ENCODE data around the gene HACD3. TPM values are rescaled to one million over a fixed set of nuclear protein-coding genes. Genes with fewer than 3 reads are reported as not detected.

Gene HACD3
- total RNA-seq, 1 experiment from 2014 or later: 87.2 TPM

DNA sequence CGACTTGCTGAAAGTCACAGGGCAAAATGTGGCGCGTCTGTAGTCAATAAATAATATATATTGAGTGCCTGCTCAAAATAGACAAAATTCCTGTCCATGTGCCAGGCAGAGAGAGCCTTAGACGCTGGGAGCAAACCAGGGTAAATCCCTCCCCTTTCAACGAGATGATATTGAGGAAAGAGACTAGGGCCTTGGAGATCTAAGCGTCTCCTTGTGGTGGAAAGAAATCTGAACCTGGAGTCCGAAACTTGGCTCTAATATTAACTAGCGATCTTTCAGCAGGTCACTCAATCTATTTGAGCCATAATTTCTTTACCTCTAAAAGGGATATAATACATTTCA is 12.4 kb upstream of the HACD3 start:
- Histone ChIP-seq H3K9me3 (ENCODE audit: low read length) (no peaks in the 10 kb centered on the region), H3K9me2 (replicated peaks; ENCODE audit: insufficient read depth, low read length) (no peaks in the 10 kb centered on the region), H3K36me3 (ENCODE audit: insufficient read depth, low read length) (peaks cover 13% of the 10 kb centered on the region; the same call in 1 of the 2 replicates), H4K20me1 (ENCODE audit: insufficient read depth, low read depth, low read length) (peaks cover 15% of the 10 kb centered on the region), H3K79me2 (ENCODE audit: low read length) (peaks cover 43% of the 10 kb centered on the region), H3K27ac (ENCODE audit: low read length) (no peak overlapping the region; the same call in 1 of the 2 replicates), H3K4me1 (ENCODE audit: low read length) (peaks cover 43% of the 10 kb centered on the region), H2AFZ (ENCODE audit: low read length) (peak overlapping the region; percentile 41; the same call in 1 of the 2 replicates), H3K9ac (ENCODE audit: low read length) (peak overlapping the region; percentile 97), H3K4me2 (ENCODE audit: low read depth, low read length, poor library complexity, severe bottlenecking) (peak overlapping the region; percentile 97), H3K4me3 (ENCODE audit: low read length) (peak overlapping the region; percentile 94), H3K27me3 (ENCODE audit: low read length) (no peaks in the 10 kb centered on the region)
- no peak for DNase-seq

DNA sequence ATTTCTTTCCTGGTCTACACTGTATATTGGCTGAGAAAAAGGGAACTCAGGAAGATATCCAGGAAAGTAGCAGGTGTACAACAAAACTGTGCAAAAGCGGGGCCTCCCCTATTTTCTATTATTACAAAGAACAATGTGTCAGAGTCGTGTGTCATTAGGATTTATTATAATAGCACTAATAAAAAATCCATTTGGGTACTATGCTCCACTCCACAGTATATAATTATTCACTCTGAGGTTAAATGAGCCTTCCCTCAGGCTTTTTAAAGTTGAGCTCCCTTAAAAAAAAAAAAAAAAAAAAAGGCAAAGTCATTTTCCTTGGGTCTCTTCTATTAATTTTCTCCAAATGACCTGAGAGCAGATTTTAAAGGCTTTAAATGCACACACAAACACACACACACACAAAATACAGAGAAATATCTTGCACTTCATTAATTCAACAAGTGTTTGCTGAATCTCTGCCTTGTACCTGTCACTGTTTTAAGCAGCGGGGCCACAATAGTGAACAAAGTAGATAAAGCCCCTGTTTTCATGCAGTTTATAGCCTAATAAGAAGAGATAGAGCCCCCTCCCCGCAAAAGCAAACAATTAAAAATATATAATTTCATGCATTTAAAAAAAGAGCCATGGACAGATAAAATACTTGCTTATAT is 11.5 kb upstream of the HACD3 start:
- peak; percentile 37 for DNase-seq
- peak overlapping the region; percentile 75 for H3K4me2 ChIP-seq (ENCODE audit: low read depth, low read length, poor library complexity, severe bottlenecking)

DNA sequence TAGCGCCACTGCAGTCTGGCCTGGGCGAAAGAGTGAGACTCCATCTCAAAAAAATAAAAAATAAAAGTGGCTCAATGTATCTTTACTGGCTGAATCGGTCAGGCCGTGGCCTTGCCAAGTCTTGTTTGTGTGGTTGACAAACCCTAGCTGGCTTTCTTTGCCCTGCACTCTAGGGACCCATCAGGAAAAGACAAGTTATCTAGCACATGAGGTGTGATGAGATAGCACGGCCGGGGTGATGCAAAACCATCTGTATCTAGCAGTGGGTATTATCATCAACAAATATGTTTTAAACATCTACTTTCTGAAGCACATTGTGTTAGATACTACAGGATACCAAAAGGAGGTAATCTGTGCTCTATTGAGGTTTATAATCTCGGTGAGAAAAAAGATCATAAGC is 8.9 kb upstream of the HACD3 start:
- Histone ChIP-seq H3K4me2 (ENCODE audit: low read depth, low read length, poor library complexity, severe bottlenecking) (no peak overlapping the region), H4K20me1 (ENCODE audit: insufficient read depth, low read depth, low read length) (peaks cover 6% of the 10 kb centered on the region), H3K4me1 (ENCODE audit: low read length) (peaks cover 31% of the 10 kb centered on the region), H3K9me2 (replicated peaks; ENCODE audit: insufficient read depth, low read length) (no peaks in the 10 kb centered on the region), H3K27ac (ENCODE audit: low read length) (no peak overlapping the region), H3K27me3 (ENCODE audit: low read length) (no peaks in the 10 kb centered on the region), H3K9me3 (ENCODE audit: low read length) (no peaks in the 10 kb centered on the region), H3K36me3 (ENCODE audit: insufficient read depth, low read length) (no peaks in the 10 kb centered on the region), H2AFZ (ENCODE audit: low read length) (no peak overlapping the region), H3K4me3 (ENCODE audit: low read length) (no peak overlapping the region), H3K9ac (ENCODE audit: low read length) (no peak overlapping the region), H3K79me2 (ENCODE audit: low read length) (peaks cover 11% of the 10 kb centered on the region)
- peak; percentile 28 for DNase-seq

More for the DNA sequence above, 11.5 kb upstream of the HACD3 start:
- H3K9me3 ChIP-seq (ENCODE audit: low read length): no peaks in the 10 kb centered on the region
- no peak overlapping the region for H3K4me3 ChIP-seq (ENCODE audit: low read length)
- peaks cover 43% of the 10 kb centered on the region for H3K4me1 ChIP-seq (ENCODE audit: low read length)
- H4K20me1 ChIP-seq (ENCODE audit: insufficient read depth, low read depth, low read length): peaks cover 15% of the 10 kb centered on the region
- no peaks in the 10 kb centered on the region for H3K9me2 ChIP-seq (replicated peaks; ENCODE audit: insufficient read depth, low read length)
- no peaks in the 10 kb centered on the region for H3K27me3 ChIP-seq (ENCODE audit: low read length)
- H2AFZ ChIP-seq (ENCODE audit: low read length): no peak overlapping the region
- peaks cover 37% of the 10 kb centered on the region for H3K79me2 ChIP-seq (ENCODE audit: low read length)
- H3K9ac ChIP-seq (ENCODE audit: low read length): no peak overlapping the region
- peaks cover 11% of the 10 kb centered on the region; the same call in 1 of the 2 replicates for H3K36me3 ChIP-seq (ENCODE audit: insufficient read depth, low read length)
- H3K27ac ChIP-seq (ENCODE audit: low read length): peak overlapping the region; percentile 70

DNA sequence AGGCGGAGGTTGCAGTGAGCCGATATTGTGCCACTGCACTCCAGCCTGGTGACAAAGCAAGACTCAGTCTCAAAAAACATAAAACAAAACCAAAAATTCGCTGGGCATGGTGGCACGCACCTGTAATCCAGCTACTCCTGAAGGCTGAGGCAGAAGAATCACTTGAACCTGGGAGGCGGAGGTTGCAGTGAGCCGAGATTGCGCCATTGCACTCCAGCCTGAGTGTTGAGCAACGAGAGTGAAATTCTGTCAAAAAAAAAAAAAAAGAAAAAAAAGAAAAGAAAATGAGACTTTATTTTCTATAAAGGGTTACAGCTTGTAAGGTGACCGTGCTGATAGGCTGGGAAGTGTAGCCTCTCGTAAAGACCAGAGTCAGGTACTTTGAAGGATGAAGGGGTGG is 6.0 kb upstream of the HACD3 start:
- Histone ChIP-seq H3K4me1 (ENCODE audit: low read length) (peaks cover 13% of the 10 kb centered on the region), H3K79me2 (ENCODE audit: low read length) (no peaks in the 10 kb centered on the region), H2AFZ (ENCODE audit: low read length) (no peak overlapping the region), H3K27me3 (ENCODE audit: low read length) (no peaks in the 10 kb centered on the region), H3K36me3 (ENCODE audit: insufficient read depth, low read length) (no peaks in the 10 kb centered on the region), H4K20me1 (ENCODE audit: insufficient read depth, low read depth, low read length) (no peaks in the 10 kb centered on the region), H3K4me3 (ENCODE audit: low read length) (no peak overlapping the region), H3K9ac (ENCODE audit: low read length) (no peak overlapping the region), H3K9me2 (replicated peaks; ENCODE audit: insufficient read depth, low read length) (no peaks in the 10 kb centered on the region), H3K9me3 (ENCODE audit: low read length) (no peaks in the 10 kb centered on the region), H3K27ac (ENCODE audit: low read length) (no peak overlapping the region), H3K4me2 (ENCODE audit: low read depth, low read length, poor library complexity, severe bottlenecking) (no peak overlapping the region)
- no peak for DNase-seq

DNA sequence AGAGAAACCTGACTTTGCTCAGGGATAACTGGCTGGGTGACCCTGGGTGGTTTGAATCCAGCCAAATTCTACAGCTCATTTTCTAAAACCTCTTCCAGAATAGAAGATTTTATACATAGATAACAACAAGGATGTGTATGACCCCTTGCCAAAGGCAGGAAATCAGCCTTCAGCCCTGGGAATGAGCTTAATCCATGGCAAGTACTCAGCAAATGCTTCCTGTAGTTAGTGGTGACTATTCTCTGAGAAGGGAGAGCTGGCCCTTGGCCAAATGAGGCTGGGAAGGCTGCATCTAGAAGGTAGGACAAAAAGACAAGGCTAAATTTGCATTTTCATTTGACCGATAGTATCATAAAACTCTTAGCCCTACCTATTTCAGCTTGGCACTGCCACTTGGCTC is 4.6 kb upstream of the HACD3 start:
- peaks cover 7% of the 10 kb centered on the region for H3K79me2 ChIP-seq (ENCODE audit: low read length)
- no peak overlapping the region for H3K27ac ChIP-seq (ENCODE audit: low read length)
- H3K4me2 ChIP-seq (ENCODE audit: low read depth, low read length, poor library complexity, severe bottlenecking): no peak overlapping the region
- H3K9me2 ChIP-seq (replicated peaks; ENCODE audit: insufficient read depth, low read length): no peaks in the 10 kb centered on the region
- DNase-seq: no peak
- peaks cover 7% of the 10 kb centered on the region for H3K4me1 ChIP-seq (ENCODE audit: low read length)
- no peak overlapping the region for H3K9ac ChIP-seq (ENCODE audit: low read length)
- no peak overlapping the region for H3K4me3 ChIP-seq (ENCODE audit: low read length)
- H3K27me3 ChIP-seq (ENCODE audit: low read length): no peaks in the 10 kb centered on the region
- H4K20me1 ChIP-seq (ENCODE audit: insufficient read depth, low read depth, low read length): no peaks in the 10 kb centered on the region
- H2AFZ ChIP-seq (ENCODE audit: low read length): no peak overlapping the region
- no peaks in the 10 kb centered on the region for H3K9me3 ChIP-seq (ENCODE audit: low read length)
- no peaks in the 10 kb centered on the region for H3K36me3 ChIP-seq (ENCODE audit: insufficient read depth, low read length)

DNA sequence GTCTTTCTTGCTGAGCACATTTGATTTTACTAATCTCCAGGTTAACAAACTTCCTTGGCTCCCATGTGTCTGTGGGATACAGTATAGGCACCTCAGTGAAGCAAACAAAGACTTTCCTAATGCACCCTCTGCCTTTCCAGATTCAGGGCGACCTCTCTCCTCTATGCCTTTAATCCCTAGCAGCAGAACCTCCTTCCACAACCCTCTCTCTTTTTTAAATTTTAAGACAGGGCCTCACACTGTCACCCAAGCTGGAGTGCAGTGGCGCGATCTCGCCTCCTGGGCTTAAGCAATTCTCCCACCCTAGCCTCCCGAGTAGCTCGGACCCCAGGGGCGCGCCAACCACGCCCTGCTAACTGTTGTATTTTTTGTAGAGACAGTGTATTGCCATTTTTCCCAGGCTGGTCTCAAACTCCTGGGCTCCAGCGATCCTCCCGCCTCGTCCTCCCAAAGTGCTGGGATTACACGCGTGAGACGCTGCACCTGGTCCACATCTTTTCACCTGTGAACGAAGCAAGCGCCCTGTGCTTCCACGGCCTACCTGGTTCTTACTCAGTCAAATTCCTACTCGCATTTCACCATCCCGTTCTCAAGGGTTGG is 1.7 kb upstream of the HACD3 start:
- no peaks in the 10 kb centered on the region for H3K27me3 ChIP-seq (ENCODE audit: low read length)
- no peak overlapping the region for H2AFZ ChIP-seq (ENCODE audit: low read length)
- H3K4me3 ChIP-seq (ENCODE audit: low read length): no peak overlapping the region
- 0 out of 2 replicates have a peak, but pooled peaks cover 4% of the 10 kb centered on the region for H3K36me3 ChIP-seq (ENCODE audit: insufficient read depth, low read length)
- H3K27ac ChIP-seq (ENCODE audit: low read length): no peak overlapping the region
- no peaks in the 10 kb centered on the region for H3K9me2 ChIP-seq (replicated peaks; ENCODE audit: insufficient read depth, low read length)
- no peak overlapping the region for H3K4me2 ChIP-seq (ENCODE audit: low read depth, low read length, poor library complexity, severe bottlenecking)
- H3K79me2 ChIP-seq (ENCODE audit: low read length): peaks cover 36% of the 10 kb centered on the region
- no peak overlapping the region for H3K9ac ChIP-seq (ENCODE audit: low read length)
- peak; percentile 40 for DNase-seq
- H3K9me3 ChIP-seq (ENCODE audit: low read length): no peaks in the 10 kb centered on the region
- H4K20me1 ChIP-seq (ENCODE audit: insufficient read depth, low read depth, low read length): peaks cover 15% of the 10 kb centered on the region; the same call in 1 of the 2 replicates
- peaks cover 31% of the 10 kb centered on the region for H3K4me1 ChIP-seq (ENCODE audit: low read length)

DNA sequence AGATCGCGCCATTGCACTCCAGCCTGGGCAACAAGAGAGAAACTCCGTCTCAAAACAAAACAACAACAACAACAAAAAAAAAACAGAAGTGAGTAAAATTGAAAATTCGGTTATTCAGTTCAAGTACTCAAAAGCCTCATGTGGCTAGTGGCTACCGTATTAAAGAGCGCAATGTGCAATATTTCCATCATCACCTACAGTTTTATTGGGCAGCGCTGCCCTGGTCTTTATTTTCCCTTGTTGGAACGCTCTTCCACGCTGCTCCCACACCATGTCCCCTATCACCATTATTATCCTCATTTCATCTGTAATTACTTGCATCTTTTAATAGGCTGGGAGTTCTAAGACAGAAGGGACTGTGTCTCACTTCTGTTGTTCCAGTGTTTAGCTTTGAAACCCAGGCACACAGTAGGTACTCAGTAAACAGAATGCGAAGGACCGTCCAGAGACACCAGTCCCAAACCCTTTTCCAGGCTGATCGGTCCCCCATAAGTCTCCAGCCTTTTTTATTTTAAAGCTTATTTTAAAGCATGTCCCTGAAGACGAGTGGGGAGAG is 423 bp upstream of the HACD3 start:
- peak overlapping the region; percentile 99 for H3K4me3 ChIP-seq (ENCODE audit: low read length)
- H3K79me2 ChIP-seq (ENCODE audit: low read length): peaks cover 49% of the 10 kb centered on the region
- no peaks in the 10 kb centered on the region for H3K9me3 ChIP-seq (ENCODE audit: low read length)
- peak overlapping the region; percentile 100 for H3K9ac ChIP-seq (ENCODE audit: low read length)
- no peaks in the 10 kb centered on the region for H3K27me3 ChIP-seq (ENCODE audit: low read length)
- no peak overlapping the region; the same call in 1 of the 2 replicates for H3K27ac ChIP-seq (ENCODE audit: low read length)
- peak overlapping the region; percentile 99 for H2AFZ ChIP-seq (ENCODE audit: low read length)
- H3K9me2 ChIP-seq (replicated peaks; ENCODE audit: insufficient read depth, low read length): no peaks in the 10 kb centered on the region
- H3K4me1 ChIP-seq (ENCODE audit: low read length): peaks cover 40% of the 10 kb centered on the region
- H4K20me1 ChIP-seq (ENCODE audit: insufficient read depth, low read depth, low read length): peaks cover 19% of the 10 kb centered on the region; the same call in 1 of the 2 replicates
- H3K36me3 ChIP-seq (ENCODE audit: insufficient read depth, low read length): peaks cover 11% of the 10 kb centered on the region; the same call in 1 of the 2 replicates
- H3K4me2 ChIP-seq (ENCODE audit: low read depth, low read length, poor library complexity, severe bottlenecking): peak overlapping the region; percentile 81
- DNase-seq: no peak

DNA sequence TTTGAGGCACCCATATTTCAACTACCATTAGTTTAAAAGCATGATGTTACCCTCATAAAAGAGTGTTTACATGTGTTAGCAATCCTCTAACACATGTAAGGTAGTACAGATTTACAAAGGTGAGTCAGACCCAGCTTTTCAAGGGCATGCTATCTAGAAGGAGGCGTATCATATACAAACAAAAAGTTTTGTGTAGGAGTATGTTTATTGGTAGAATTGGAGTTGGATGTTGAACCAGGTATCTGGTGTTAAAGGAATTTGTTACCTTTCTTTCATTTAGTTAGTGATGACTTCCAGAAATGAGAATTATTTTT is 2.4 kb downstream of the HACD3 start:
- Histone ChIP-seq H3K36me3 (ENCODE audit: insufficient read depth, low read length) (peaks cover 25% of the 10 kb centered on the region; the same call in 1 of the 2 replicates), H3K79me2 (ENCODE audit: low read length) (peaks cover 76% of the 10 kb centered on the region), H3K9ac (ENCODE audit: low read length) (peak overlapping the region; percentile 11; the same call in 1 of the 2 replicates), H2AFZ (ENCODE audit: low read length) (no peak overlapping the region), H4K20me1 (ENCODE audit: insufficient read depth, low read depth, low read length) (peaks cover 24% of the 10 kb centered on the region; the same call in 1 of the 2 replicates), H3K27me3 (ENCODE audit: low read length) (no peaks in the 10 kb centered on the region), H3K9me2 (replicated peaks; ENCODE audit: insufficient read depth, low read length) (no peaks in the 10 kb centered on the region), H3K4me3 (ENCODE audit: low read length) (0 out of 2 replicates have a peak overlapping the region, but pooled peaks have one; percentile 12), H3K9me3 (ENCODE audit: low read length) (no peaks in the 10 kb centered on the region), H3K27ac (ENCODE audit: low read length) (peak overlapping the region; percentile 2; the same call in 1 of the 2 replicates), H3K4me1 (ENCODE audit: low read length) (peaks cover 42% of the 10 kb centered on the region), H3K4me2 (ENCODE audit: low read depth, low read length, poor library complexity, severe bottlenecking) (peak overlapping the region; percentile 81)
- peak; percentile 40 for DNase-seq

All from Karpas-422 (cell line).